SK-MEL-5 (cell line): ENCODE measurements around the gene CDC7. TPM values are rescaled to one million over a fixed set of nuclear protein-coding genes. Genes with fewer than 3 reads are reported as not detected.
A peak's percentile ranks its signal among the peaks of the same experiment; 100 is the strongest.

Experiments used
- DNase-seq: peaks from one replicate; pipeline ENCODE4 v3.0.0-alpha.2; 2016; ENCODE audit warnings: low read depth, low spot score
- in situ Hi-C: cut with HindIII; loops from 2 replicates; pipeline ENCODE4 v1.10.0; 2016; ENCODE audit warnings: low sequenced_read_pairs, high pct_unique_total_duplicates, low pct_unique_long_range_greater_than_20kb
- total RNA-seq: library from RNA; depleted of rRNA; stranded (reverse); fragments of >200 nt; shearing (Covaris generic); gene quantifications from 2 replicates; pipeline ENCODE4 v1.2.3, GENCODE V29; 2014

CDC7 gene
- total RNA-seq, 1 experiment from 2014 or later, result 9.3 TPM

DNA sequence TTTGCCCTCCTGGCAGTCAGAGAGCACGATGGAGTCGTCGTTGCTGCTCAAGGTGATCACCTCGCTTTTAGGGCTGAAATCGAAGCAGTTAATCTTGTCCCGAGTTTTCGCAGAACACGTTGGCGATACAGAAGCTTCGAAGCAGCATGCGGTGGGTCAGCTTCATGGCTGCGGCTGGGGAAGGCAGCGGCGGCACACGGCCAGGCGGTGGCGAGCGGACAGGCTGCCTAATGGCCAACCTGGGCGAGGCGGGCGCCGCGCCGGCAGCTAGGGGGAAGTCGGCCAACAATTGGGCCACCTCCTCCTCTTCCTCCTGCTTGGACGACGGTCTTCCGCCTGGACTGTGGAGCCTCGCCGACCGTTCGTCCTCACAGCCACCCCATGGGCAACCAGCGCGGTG is 34.8 kb downstream of the CDC7 start:
- no peak for DNase-seq
- in situ Hi-C loops, result no loop called here

DNA sequence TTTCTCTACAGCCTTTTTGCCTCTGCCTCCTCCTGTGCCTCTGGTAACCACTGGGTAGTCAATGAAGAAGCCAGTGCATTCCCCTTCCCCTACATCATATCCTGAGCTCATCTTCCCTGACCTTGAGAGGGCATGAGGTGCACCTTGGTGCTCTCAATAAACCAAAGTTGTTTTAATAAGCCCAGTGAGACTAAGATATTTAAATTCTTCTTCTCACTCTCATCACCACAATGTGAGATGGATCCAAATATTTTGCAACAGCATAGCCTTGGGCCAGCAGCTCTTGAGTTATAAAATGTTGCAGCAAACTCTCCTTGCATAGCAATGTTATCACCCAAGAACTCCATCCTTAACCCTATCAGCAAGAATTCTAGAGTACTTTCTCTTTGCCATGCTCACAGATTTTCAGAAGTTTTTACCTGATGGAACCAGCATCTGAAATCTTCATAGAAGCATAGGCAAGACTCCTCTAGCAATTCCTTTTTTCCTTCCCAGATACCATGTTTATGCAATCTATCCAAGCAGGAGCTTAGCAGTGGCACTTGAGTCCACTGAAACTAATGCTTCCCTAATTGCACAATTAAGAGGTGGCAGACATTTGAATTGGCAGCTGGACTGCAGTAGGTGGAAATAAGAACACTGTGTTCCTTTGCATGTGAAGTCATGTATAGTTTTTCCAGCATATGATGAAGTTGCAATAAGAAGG is 36.8 kb downstream of the CDC7 start:
- DNase-seq, result no peak
- in situ Hi-C loops, result no loop called here

DNA sequence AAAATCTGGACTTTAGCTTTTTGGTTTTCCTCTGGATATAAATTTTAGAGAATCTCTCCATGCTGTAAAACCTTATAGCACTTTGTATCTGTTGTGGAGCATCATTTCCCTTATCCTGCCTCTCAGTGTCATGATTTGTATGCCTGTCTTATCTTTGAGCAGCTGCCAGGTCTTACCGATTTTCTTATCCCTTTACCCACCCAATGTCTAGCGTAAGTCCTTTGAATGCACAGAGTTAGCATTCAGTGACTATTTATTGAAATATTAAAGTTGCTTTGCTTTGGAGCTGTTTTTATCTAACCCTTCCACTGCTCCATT is 37.3 kb downstream of the CDC7 start:
- DNase-seq, result no peak
- in situ Hi-C loops, result no loop called here

DNA sequence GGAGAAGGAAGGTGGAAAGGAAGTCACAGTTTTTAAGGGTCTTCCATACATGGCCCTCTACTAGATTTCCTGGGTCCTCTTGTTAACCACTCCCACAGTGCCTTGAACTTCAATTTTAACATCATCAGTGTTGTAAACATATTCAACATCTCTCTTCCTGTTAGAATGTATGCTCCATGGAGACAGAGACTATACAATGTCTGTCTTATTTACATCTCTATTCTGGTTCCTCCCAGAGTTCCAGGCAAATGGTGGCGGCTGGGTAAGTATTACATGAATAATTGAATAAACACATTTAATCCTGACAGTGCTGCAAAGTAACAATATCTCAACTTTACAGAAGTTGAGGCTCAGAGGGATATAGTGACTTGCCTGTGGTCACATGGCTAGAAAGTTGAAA is 40.3 kb downstream of the CDC7 start:
- in situ Hi-C loops, result no loop called here
- DNase-seq, result no peak

DNA sequence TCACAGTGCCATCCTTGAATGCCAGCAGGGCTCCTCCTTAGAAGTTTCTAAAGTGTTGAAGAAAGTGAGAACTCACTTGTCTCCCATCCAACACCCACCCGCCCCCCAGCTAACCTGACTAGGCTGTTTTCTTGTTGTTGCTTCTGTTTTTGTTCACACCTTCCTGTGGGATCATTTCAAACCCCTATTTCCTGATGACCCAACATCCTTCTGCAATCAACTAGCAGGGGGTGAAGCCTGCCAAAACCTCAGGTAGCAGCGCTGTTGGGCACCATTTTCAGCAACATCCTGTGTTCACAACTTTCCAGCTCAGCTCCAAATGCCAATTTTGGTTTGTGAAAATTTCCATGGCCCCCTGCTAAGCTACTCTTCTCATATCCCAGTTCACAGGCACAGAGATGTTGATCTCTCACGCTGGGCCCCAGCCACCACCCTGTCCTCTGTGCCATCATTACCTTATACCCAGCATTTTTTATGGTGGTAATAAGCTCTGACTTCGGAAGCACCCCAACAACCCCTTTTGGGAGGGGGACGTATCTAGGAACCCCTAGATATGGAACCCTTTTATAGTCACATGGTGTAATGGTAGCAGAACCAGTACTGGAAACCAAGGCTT is 41.4 kb downstream of the CDC7 start:
- in situ Hi-C loops, result no loop called here
- DNase-seq, result no peak

DNA sequence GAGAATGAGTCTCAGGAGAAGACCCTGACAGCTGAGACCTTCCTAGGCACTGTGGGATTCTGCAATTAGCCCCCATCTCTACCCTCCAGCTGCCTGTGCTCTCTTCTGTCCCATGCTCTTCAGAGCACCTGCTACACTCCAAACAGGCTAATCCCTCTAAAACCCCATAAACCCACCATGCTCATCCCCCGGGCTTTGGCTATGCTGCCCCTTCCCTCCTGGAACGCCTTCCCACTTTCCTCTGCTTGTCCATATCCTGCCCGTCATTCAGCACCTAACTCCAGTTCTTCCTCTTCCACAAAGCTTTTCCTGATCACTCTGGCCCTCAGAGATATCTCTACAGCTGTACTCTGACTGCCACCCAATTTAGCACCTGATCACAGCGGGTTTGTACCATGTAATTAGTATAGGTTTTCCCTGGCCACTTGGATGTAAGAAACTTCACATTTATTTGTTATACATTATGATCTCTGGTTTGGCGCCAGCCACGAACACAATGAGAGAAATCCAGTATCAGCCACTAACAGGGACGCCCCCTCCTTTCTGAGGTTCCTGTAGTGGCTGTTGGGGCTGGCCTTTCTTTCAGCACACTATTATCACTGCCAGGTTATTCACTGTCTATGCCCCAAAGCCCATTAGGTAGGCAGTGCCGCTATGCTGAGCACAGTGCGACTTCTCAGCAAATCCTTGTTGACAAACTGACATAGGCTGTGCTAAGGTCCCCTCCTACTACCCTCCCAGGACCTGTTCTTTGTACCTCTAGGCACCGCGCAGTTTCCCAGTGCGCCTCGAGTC is 45.1 kb downstream of the CDC7 start:
- DNase-seq, result no peak
- in situ Hi-C loops, result no loop called here

DNA sequence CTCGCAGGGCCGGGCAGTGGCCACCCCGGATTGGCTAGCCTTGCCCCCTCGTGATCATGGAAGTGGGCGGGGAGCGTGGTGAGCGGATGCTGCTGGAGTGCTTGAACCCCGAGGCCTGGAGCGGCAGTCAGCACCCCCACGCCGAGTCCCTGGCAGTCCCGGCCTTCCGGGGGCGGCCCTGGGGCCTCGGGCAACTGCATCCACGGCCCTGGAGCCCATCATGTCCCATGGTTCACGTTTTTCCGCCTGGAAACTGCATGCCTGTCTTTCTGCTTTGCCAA is 45.6 kb downstream of the CDC7 start:
- in situ Hi-C loops, result no loop called here

DNA sequence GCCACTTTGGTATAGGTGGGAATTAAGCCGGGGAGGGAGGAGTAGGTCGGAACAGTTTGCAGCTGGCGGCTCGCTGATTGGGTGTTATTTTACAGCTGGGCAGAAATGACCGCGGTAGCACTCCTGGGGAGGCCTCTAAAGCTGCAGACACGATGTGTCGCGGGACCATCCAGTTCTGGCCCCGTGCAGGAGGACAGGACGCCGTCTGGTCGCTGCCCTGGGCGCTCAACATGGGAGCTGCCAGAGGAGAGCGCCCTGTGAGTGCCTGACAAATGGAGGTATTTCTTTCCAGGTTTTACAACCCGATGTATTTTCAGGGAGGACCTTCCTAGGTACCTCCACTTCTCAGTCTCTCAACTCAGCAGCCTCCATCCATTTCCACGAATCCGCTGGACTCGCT is 46.2 kb downstream of the CDC7 start:
- in situ Hi-C loops, result no loop called here
- DNase-seq, result no peak

More for the DNA sequence above, 45.6 kb downstream of the CDC7 start:
- DNase-seq, result no peak

DNA sequence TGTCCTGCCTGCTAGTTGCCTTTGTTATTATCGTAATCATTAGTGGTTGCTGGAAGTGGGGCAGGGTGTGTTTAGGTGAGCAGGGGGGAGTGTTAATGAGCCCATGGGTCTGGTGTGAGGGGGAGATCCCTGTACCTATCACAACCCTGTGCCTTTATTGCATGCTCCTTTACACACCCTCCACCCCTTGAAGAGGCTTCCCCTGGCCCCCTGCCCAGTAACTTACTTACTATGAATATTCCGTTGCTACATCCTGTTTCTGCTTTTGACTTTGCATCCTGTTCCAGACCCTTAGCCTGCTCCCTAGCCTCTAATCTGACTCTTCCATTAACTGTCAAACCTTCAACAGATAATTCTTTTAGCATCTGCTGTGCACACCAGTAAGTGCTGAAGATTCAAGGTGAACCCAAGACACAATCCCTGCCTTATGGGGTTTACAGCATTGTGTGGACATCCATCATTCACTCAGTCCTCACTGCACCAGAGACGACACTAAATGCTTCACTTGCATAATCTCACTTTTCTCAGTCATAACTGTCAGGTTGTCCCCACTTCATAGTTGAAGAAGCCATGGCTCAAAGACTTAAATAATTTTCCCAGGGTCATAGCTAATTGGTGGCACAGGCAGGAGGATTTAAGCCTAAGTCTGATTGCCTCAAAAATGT is 47.9 kb downstream of the CDC7 start:
- DNase-seq, result no peak
- in situ Hi-C loops, result no loop called here

DNA sequence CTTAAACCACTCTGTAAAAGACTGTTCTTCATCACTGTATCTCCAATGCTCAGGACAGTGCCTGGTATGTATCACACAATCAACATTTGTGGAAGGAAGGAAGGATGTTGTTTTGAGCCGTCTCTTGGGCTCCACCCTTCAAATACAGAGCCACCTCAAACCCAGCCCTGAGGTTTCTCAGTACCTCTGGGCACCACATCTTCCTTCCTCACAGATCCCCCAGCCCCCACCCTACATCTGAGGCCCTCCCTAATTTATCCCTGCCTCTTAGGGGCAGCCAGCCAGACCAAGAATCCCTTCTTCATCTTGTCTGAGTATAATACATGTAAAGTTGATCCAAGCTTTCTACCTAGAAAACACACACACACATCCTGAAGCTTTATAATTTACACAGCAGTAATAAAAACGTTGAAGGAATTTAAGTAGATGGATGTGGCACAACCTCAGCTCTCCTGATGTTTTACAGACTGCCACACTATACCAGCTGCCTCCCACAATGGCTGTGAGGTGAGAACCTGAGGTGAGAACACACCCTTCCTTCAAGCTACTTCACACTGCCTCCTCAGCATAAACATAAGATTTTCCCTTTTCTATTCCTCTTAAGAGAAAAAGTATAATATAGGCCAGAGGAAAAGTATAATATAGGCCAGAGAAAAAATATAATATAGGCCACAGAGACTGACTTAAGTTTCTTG is 48.5 kb downstream of the CDC7 start:
- in situ Hi-C loops, result no loop called here

DNA sequence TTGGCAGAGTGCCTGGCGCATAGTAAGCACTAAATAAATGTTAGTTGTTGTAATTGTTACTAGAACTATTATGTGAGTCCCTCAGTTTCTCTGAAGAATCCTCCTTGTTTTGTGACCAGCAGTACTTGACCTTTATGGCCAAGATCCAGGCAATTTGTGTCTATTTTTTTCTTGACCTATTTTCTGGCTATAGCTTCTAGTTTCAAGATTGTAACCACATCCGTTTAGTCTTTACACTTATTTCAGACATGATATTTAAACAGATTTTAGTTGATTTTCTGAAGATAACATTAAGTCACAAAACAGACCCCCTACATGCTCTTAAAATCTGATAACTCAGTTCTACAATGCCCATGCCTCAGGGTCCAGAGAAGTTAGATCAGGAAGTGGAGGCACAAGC is 50.3 kb downstream of the CDC7 start:
- DNase-seq, result no peak
- in situ Hi-C loops, result no loop called here

More for the DNA sequence above, 48.5 kb downstream of the CDC7 start:
- DNase-seq, result no peak

DNA sequence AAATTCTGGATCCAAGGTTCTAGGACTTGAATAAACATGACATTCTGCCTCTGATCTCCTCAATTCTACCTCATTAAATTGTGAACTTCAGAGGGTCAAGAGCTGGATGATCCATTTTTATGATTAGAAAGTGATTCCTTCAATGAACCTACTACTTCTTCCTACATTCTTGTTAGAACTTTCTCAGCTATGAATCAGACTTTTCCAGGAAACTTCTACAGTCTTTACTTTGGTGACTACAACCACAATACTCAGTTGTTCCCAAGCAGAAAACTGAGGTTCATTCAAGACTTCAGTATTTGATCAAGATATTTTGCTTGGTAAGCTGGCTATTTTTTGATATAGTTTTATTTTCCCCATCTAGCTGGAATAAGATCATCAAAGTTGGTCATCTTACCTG is 51.4 kb downstream of the CDC7 start:
- DNase-seq, result no peak
- in situ Hi-C loops, result no loop called here

DNA sequence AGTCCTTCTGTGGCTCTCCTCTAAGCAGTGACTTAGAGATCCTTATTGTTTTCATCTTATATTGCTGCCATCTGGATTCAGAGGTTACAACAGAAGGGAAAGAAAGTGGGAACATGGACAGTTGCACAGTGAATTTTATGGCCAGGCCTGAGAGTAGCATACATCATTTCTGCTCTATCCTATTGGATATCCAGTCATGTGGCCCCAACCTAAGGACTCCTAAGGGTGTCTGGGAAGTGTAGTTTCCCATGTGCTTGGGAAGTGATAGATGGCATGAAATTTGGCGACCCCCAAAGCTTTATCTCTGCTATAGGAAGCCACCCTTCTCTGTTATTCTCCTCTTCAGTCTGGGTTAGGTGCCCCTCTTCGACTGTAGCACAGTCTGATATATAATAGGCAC is 51.9 kb downstream of the CDC7 start:
- DNase-seq, result no peak
- in situ Hi-C loops, result no loop called here

DNA sequence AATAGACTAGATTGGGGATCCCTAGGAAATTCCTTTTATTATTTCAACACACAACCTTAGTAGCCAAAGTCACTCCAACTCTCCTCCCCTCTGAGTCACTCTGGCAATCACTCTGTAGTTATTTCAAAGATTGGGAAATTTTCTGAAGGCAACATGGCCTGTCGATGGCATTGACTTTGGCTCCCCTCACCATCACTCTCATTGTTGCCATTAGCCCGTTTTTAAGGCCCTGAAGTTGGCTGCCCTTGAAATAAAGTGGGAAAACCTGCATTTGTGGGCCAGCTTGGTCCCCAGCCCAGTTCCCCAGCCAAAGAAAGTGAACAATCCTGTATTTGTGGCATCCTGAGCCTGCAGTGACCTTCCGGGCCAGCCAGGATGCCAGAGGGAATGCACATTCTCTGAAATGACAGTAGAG is 52.5 kb downstream of the CDC7 start:
- DNase-seq, result peak; percentile 43
- in situ Hi-C loops, result no loop called here

DNA sequence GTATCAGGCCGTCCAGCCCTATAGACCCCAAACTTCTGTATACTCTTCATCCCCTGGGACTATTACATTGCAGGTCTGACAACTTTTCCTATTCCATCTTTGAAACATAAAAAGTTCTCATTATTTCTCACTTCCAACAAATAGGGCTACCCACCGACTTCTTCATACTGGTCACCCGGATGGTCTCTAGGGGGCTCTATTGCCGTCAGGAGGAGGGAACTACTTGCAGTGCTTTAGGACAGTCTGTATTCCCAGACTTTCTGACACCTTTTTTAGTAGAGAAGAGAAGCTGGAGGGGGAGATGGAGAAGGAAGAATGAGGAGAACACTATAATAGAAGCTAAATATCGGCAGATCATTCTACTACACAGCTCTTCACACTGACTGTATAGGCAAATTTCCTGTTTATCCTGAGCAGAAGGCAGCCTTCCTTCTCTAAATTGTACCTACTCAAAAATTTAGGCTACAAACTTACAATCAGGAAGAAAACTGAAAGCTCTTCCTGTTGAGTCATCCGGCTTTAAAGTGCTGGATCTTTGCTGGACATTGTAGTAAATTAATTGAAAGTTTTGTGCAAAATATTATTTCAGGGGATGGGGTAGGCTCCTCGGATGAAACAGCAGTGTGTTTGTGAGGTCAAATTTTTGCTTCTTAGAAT is 54.6 kb downstream of the CDC7 start:
- in situ Hi-C loops, result no loop called here
- DNase-seq, result no peak

DNA sequence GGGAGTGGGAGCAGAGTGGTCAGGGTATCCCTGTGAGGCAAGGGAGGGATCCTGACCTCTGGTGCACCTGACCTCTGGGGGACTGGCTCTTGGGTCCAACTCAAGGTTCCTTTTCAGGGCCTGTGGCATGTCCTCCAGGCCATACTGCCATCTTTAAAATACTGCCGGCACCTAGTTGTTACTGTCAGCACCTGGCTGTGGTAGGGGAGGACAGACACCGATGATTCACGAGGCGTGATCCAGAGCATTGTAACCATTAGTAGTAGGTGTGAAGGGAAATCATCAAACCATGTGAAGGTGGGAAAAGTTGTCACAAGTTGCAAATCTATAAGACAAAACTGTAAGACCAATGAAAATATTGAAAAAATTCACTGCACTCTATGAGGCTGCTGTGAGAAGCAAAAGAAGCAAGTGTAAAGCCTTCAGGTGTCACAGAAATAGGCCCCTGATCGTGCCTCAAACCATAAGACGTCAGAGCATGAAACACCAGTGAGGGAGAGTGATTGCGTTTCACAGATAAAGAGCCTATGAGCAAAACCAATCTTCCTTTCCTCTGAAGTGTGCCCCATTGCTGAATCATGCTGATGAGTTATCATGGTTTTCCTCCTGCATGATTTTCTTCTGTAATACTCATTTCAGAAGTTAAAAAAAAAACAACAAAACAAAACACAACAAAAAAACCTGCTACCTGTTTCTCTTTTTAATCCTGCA is 55.3 kb downstream of the CDC7 start:
- DNase-seq, result no peak
- in situ Hi-C loops, result no loop called here

DNA sequence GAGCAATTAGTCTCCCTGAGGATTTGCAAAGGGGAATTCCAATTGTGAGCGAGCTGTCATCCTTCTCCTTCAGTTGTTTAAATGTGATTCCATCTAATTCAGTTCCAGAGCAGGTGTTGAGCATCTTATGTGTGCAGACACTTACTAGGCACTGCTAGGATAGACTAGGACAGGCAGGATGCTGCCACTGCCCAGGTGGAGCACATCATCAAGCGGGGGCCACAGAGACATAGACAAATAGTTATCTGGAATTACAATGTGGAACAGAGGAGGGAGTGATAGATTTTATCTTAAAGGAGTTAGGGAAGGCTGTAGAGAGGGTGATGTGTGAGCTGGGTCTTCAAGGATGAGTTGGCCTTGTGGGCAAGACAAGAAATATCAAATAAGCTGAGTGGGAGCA is 55.9 kb downstream of the CDC7 start:
- in situ Hi-C loops, result no loop called here
- no peak for DNase-seq
